ENCODE measurements around the gene NAV2.
A peak's percentile ranks its signal among the peaks of the same experiment; 100 is the strongest.

Gene NAV2

DNA sequence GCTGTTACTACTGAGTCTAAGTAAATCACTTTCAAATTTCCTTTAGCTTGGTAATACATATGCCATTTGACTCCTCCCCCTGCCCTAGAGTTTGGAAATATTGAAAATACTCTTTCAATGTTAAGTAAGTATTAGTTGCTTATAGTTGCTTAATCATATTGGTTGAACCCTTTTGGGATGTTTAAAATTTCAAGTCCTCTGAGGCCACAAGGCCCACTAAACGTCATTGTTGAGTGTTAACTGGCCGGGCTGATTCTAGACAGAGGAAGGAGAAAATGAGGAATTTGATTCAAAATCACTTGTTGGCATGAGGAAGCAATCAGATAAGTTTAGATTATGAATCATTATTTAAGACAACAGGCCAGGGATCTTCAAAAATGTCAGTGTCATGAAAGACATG, 8.5 kb downstream of the NAV2 start:
- DNase-seq, result no peak

DNA sequence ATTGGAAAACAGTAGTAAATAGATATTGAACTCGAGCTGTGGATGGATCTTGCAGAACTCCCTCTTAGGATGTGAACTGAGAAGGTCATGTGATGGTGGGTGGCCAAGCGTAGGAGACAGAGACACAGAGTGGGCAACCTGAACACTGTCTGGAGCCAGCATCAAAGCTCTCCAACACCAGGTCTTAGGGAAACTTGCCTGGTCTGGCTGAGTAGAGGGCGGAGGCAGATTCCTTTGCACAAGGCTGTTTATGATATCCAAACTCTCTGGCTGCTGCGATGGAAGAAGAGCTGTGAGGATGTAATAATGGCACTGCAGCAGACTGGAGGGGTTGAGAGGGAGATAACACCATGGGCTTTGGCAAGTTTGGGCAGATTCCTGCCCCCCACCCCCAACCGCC, 10.1 kb downstream of the NAV2 start:
- no peak for DNase-seq

- peak; percentile 60 for DNase-seq
Observed at GRCh38 chr11:19723572-19724342, 11.1 kb downstream of the NAV2 start.

GRCh38 chr11:19724765-19725164, 12.1 kb downstream of the NAV2 start:
- no peak for DNase-seq

DNA sequence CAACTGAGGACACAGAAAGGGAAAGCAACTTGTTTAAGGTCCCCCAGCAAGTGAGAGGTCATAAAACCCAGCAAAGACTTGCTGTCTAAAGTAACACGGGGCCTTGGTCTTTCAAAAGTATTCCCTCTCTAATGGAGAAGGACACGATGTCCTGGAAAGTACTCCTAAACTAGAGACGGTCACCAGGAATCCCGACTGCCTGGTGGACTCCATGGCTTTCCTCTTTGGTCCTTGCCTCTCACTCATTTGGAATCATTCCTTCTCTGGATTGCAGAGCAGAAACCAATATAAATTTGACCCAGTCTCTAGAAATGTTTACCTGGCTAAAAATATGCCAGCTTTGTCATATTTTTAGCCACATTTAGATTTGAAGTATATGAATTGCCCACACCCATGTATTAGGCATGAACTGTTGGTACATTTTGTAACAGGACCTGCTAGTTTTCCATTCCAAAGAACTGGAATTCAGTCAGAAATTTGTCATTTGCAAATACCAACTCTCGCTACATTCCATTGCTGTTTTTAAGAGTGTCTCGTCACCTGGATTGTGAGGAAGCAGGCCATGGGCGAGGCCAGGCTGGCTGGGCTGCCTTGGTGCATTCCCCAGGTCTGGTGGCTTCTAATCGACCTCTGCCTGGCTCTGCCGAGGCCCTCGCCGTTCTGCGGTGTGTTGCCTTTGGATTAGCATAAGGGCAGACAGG, 12.9 kb downstream of the NAV2 start:
- no peak for DNase-seq

DNA sequence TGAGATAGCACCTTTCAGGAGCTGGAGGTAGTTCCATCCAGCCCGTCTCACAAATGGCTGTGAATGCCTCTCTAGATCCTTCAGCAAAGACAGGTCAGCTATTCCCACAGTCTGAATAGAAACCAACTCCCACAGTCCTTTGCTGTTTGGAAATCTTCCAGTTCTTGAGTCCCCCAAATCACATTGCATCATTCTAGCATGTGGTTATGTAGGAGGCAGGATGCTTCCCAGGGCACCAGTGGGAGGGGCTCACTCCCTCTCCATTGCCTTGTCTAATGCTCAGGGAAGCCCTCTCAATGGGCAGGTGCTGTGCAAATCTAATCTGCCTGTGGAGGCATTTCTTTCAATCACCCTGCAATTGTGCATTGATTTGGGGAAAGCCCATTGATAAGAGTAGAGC, 14.6 kb downstream of the NAV2 start:
- no peak for DNase-seq

GRCh38 chr11:19728436-19728835, 15.8 kb downstream of the NAV2 start:
- no peak for DNase-seq

DNA sequence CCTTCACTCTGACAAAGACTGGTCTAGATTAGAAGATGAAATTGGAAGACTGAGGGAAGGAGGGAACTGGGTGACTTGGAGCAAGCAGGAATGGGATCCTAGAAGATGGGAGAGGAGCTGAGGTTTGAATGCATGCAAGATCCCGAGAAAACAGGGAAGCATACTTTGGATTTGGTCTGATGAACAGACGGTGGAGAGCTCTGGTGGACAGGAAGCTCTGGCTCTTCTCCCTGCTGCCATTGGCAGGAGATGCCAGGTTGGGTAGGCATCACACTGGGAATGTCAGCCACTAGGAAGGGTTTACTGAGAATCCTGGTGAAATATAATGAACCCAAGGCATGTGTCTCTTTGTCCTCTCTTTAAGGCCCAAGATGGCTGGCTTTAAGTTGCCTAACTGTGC, 16.5 kb downstream of the NAV2 start:
- no peak for DNase-seq

GRCh38 chr11:19730373-19730772, 17.7 kb downstream of the NAV2 start:
- DNase-seq, result no peak

DNA sequence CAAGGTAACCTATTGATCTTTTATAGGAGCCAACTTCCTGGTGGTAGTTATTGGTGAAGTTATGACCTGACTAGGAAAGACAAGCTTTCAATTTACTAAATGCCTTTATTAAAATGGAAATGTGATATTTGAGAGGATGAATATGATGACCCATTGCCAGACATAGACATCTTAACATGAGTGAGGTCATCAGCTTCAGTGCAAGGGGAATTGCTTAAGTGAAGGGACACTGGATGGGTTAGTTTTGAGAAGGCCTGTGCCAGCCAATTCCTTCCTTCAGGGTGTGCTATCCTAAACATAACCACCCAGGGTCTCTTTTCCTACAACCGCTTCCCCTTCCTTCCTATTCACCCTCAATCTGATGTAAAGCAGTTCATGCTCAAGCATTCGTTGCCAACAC, 21.5 kb downstream of the NAV2 start:
- no peak for DNase-seq

GRCh38 chr11:19735157-19735908, 22.7 kb downstream of the NAV2 start:
- no peak for DNase-seq

- no peak for DNase-seq
Observed at GRCh38 chr11:19735909-19736498, 23.4 kb downstream of the NAV2 start.

DNA sequence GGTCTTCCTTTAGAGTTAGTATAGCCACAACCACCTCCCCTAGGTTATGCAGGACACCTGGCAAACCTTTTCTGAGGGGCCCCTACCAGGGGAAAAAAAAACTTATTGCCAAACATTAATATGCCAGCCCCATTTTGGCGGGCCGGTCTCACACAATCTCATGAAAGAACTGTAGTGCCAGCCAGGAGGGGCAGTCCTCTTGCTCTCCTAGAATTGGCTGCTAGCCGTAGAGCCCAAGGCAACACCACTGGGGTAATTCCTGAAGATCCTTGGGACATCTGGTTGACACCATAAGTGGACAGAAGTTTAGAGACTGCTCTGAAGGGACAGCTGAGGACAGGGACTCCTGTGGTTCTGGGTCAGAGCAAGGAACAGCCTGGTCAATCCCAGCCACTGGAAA, 24.2 kb downstream of the NAV2 start:
- DNase-seq, result no peak

DNA sequence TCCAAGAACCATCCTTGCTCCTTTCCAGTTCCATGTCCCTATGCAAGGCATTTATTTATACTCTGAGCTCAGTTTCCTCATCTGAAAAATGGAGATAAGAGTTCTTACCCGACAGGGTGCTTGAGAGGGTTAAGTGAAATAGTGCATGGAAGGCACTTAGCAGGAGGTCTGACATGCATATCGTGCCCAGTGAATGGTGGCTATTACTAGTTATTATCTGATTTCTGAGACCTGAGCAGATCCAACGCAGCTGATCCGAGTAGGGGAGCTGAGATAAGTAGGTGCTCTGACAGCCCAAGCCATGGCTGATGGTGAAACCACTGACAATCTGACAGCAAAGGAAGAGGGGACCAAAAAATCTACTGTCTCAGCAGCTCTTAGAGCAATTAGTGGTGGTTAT, 24.9 kb downstream of the NAV2 start:
- no peak for DNase-seq

DNA sequence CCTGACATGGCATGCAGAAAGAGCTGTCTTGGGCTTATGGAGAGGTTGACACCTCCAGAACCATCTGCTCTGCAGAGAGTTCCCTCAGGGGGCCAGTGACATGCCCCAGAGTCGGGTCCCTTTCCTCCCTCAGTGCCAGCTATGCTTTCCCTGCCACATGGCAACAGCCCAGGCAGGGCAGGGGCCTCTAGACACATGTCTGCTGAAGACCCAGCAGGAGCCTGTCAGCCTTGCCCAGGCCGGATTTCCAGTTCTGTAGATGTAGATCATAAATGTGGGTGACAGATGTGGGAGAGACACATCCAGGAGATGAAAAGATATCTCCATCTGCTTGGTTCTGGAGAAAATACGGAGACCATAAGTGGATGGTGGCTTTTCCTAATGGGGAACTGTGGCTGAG, 25.5 kb downstream of the NAV2 start:
- DNase-seq, result no peak

DNA sequence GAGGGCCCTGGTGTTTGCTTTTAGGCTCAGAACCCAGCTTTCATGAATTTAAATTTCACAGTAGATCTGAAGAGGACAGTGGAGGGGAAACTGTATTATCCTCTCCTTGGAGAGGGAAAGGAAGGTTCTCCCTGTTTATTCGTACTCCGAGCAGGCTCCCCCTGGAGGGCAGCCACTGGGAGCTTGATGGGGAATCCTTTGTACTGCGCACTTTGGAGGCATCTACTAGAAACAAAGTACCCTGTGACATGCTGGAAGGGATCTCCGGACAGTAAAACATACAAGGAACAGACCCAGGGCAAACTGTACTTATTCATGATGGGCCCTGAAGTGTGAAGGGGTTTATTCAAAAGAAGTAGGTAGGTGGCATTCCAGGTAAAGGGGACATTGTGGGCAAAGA, 27.2 kb downstream of the NAV2 start:
- no peak for DNase-seq

- no peak for DNase-seq
Observed at GRCh38 chr11:19740586-19740985, 27.9 kb downstream of the NAV2 start.

- DNase-seq, result peak; percentile 73
Observed at GRCh38 chr11:19742588-19743292, 30.1 kb downstream of the NAV2 start.

- no peak for DNase-seq
Observed at GRCh38 chr11:19743622-19744021, 31.0 kb downstream of the NAV2 start.

DNA sequence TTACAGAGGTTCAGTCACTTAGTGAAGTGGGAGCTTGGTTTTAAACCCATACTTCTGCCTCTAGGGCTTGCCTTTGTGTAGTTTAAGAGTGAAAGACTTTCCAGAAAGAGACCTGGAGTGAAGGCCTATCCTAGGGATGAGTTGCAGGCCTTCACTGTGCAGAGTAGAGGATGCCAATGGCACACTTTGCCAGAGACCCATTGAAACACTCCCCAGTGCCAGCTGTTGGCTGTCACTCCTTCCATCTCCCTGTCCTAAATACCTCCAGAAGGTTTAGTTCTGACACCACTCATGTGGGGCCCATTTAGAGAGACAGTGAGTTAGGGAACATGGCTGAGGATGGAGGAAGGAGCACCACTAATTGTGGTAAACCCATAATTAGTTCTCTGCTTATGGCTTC, 31.5 kb downstream of the NAV2 start:
- no peak for DNase-seq

GRCh38 chr11:19746086-19746485, 33.4 kb downstream of the NAV2 start:
- DNase-seq, result no peak

- DNase-seq, result no peak
Observed at GRCh38 chr11:19747634-19748033, 35.0 kb downstream of the NAV2 start.

- no peak for DNase-seq
Observed at GRCh38 chr11:19751055-19751454, 38.4 kb downstream of the NAV2 start.
